Measurements from ENCODE around the gene ZNF236.

ZNF236 gene

DNA sequence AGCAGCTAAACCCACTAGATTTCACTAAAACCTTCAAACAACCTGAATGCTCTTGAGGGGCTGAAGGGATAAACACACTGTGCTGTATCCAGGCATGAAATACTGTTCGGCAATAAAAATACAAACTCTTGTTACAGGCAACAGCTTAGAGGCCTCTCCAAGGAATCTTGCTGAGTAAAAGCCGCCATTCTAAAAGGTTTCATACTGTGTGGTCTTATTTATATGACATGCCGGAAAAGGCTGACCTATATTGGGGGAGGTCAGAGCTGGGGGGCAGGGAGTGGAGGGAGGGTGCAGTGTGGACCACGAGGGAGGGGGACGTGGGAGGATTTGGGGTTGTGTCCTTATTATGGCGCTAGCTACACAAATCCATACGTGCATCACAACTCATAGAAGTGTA lies 174.1 kb downstream of the ZNF236 start:
- no peaks in the 10 kb centered on the region for H3K79me2 ChIP-seq (ENCODE audit: insufficient read depth, low read length)
- no peaks in the 10 kb centered on the region for H3K27me3 ChIP-seq (ENCODE audit: low read length)
- H3F3A ChIP-seq (ENCODE audit: insufficient read depth) = no peaks in the 10 kb centered on the region
- TF ChIP-seq, protein P1, sequence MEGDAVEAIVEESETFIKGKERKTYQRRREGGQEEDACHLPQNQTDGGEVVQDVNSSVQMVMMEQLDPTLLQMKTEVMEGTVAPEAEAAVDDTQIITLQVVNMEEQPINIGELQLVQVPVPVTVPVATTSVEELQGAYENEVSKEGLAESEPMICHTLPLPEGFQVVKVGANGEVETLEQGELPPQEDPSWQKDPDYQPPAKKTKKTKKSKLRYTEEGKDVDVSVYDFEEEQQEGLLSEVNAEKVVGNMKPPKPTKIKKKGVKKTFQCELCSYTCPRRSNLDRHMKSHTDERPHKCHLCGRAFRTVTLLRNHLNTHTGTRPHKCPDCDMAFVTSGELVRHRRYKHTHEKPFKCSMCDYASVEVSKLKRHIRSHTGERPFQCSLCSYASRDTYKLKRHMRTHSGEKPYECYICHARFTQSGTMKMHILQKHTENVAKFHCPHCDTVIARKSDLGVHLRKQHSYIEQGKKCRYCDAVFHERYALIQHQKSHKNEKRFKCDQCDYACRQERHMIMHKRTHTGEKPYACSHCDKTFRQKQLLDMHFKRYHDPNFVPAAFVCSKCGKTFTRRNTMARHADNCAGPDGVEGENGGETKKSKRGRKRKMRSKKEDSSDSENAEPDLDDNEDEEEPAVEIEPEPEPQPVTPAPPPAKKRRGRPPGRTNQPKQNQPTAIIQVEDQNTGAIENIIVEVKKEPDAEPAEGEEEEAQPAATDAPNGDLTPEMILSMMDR (IDR thresholded peaks at IDR 0.05; ENCODE audit: insufficient read depth, low read length, poor library complexity, severe bottlenecking) = no peak
- TF ChIP-seq EZH2phosphoT487 (conservative IDR thresholded peaks at IDR 0.05; ENCODE audit: low read length) = no peak
- no peak overlapping the region for H3K4me2 ChIP-seq (ENCODE audit: low read depth, low read length, poor library complexity, severe bottlenecking)
- H3K4me3 ChIP-seq (ENCODE audit: insufficient read depth, low read length, poor library complexity, severe bottlenecking) = no peak overlapping the region
- H3K36me3 ChIP-seq (ENCODE audit: low read length) = no peaks in the 10 kb centered on the region
- H2AFZ ChIP-seq (ENCODE audit: low read depth, low read length, severe bottlenecking) = no peak overlapping the region
- H3K27ac ChIP-seq (ENCODE audit: low read depth, low read length) = no peak overlapping the region
- H3K9me3 ChIP-seq (ENCODE audit: insufficient read depth, low read length) = no peaks in the 10 kb centered on the region
- H4K20me1 ChIP-seq (ENCODE audit: low read depth, low read length) = no peaks in the 10 kb centered on the region
- H3K9ac ChIP-seq (ENCODE audit: low read length) = no peak overlapping the region
- no peaks in the 10 kb centered on the region for H3K9me2 ChIP-seq (replicated peaks; ENCODE audit: insufficient read depth, low read length)

DNA sequence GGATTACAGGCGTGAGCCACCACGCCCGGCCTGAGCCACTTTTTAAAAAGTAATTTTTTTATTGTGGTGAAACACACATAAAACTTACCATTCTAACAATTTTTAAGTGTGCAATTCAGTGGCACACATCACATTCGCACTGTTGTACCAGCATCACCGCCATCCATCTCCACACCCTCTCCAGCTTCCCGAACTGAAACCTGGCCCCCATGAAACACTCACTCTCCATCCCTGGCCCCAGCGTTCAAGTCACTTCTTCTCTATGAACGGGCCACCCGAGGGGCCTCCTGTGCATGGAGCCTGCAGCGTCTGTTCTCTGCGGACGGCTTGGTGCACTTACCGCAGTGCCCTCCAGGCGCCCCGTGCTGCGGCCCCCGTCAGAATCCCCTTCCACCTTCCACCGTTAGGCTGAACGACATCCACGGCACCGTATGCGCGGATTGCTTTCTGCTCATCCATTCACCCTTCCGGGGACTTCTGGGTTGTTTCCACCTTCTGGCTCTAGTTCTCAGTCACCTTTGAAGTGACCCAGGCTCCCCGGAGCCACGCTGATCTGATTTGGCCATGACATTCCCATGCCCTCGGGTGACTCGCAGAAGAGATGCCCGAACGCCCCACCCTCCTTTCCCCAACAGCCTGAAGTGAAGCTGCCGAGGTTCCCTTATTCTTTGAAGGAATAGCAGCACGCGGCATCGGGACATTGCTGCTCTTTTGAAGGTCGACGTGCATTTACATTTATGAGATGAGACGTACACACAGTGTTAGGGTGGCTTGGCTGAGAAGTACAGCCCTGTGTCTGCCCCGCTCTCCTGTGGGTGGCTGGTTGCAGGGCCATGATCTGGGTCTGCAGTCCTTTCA lies 175.8 kb downstream of the ZNF236 start:
- no peak overlapping the region for H2AFZ ChIP-seq (ENCODE audit: low read depth, low read length, severe bottlenecking)
- no peak overlapping the region for H3K9ac ChIP-seq (ENCODE audit: low read length)
- H3K79me2 ChIP-seq (ENCODE audit: insufficient read depth, low read length) = no peaks in the 10 kb centered on the region
- H3K27me3 ChIP-seq (ENCODE audit: low read length) = no peaks in the 10 kb centered on the region
- H3F3A ChIP-seq (ENCODE audit: insufficient read depth) = peaks cover 8% of the 10 kb centered on the region
- H3K4me3 ChIP-seq (ENCODE audit: insufficient read depth, low read length, poor library complexity, severe bottlenecking) = no peak overlapping the region
- H3K4me2 ChIP-seq (ENCODE audit: low read depth, low read length, poor library complexity, severe bottlenecking) = no peak overlapping the region
- no peak for TF ChIP-seq EZH2phosphoT487 (conservative IDR thresholded peaks at IDR 0.05; ENCODE audit: low read length)
- TF ChIP-seq, protein P1 (IDR thresholded peaks at IDR 0.05; ENCODE audit: insufficient read depth, low read length, poor library complexity, severe bottlenecking) = no peak
- H4K20me1 ChIP-seq (ENCODE audit: low read depth, low read length) = no peaks in the 10 kb centered on the region
- H3K36me3 ChIP-seq (ENCODE audit: low read length) = no peaks in the 10 kb centered on the region
- H3K9me2 ChIP-seq (replicated peaks; ENCODE audit: insufficient read depth, low read length) = no peaks in the 10 kb centered on the region
- H3K27ac ChIP-seq (ENCODE audit: low read depth, low read length) = no peak overlapping the region
- H3K9me3 ChIP-seq (ENCODE audit: insufficient read depth, low read length) = no peaks in the 10 kb centered on the region

DNA sequence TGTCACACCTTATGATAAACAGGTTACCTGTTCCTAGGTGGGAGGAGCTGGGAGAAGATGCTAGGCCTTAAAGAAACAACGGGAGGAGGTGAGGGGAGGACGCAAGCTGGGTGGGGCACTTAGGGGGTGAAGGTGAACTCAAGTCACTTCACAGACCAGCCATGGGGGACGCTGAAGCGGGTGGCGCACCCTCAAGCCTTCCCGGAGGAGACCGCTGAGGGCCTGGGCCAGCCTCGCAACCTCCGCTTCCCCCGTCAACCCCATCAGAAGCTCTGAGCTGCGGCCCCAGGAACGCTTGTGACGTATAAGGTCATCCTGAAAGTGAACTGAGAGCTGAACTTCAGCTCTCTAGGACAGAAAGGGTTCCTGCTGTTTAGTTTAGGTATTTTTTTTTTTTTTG lies 176.7 kb downstream of the ZNF236 start:
- Histone ChIP-seq H3K4me2 (ENCODE audit: low read depth, low read length, poor library complexity, severe bottlenecking) (no peak overlapping the region), H3K79me2 (ENCODE audit: insufficient read depth, low read length) (no peaks in the 10 kb centered on the region), H4K20me1 (ENCODE audit: low read depth, low read length) (no peaks in the 10 kb centered on the region), H2AFZ (ENCODE audit: low read depth, low read length, severe bottlenecking) (no peak overlapping the region), H3K27me3 (ENCODE audit: low read length) (no peaks in the 10 kb centered on the region), H3K9me2 (replicated peaks; ENCODE audit: insufficient read depth, low read length) (no peaks in the 10 kb centered on the region), H3F3A (ENCODE audit: insufficient read depth) (peaks cover 13% of the 10 kb centered on the region), H3K27ac (ENCODE audit: low read depth, low read length) (no peak overlapping the region), H3K36me3 (ENCODE audit: low read length) (no peaks in the 10 kb centered on the region), H3K9me3 (ENCODE audit: insufficient read depth, low read length) (no peaks in the 10 kb centered on the region), H3K4me3 (ENCODE audit: insufficient read depth, low read length, poor library complexity, severe bottlenecking) (no peak overlapping the region), H3K9ac (ENCODE audit: low read length) (no peak overlapping the region)
- no peak for TF ChIP-seq EZH2phosphoT487 (conservative IDR thresholded peaks at IDR 0.05; ENCODE audit: low read length)
- TF ChIP-seq, protein P1 (IDR thresholded peaks at IDR 0.05; ENCODE audit: insufficient read depth, low read length, poor library complexity, severe bottlenecking) = no peak

Measured in SU-DHL-6 (cell line).